ENCODE results near the gene FBXO36.

- TF ChIP-seq CTCF (IDR thresholded peaks at IDR 0.05 in 8 of 11, conservative IDR thresholded peaks at IDR 0.05 in 3 of 11) (no peak), POLR2A (IDR thresholded peaks at IDR 0.05) (no peak), POLR2AphosphoS5 (IDR thresholded peaks at IDR 0.05) (no peak)
Observed at GRCh38 chr2:229887441-229887840, 34.9 kb upstream of the FBXO36 start.

Measured in spleen (tissue), 7 donors.